OCI-LY3 (cell line): Measurements from ENCODE around the gene GDF9.

Experiments
- H2AFZ ChIP-seq: fragments of 200-600, 300-600 bp; shearing (Covaris generic); 2 replicates; pipeline ENCODE4 v1.6.0; 2014; ENCODE audit warnings: antibody characterized with exemption, low read depth, low read length
- H3K27ac ChIP-seq: fragments of 200-600, 300-600 bp; sonication (generic); 2 replicates; pipeline ENCODE4 v1.5.1; 2014; ENCODE audit warnings: mild to moderate bottlenecking, low read length, moderate library complexity, mixed read lengths
- H3K27me3 ChIP-seq: fragments of 200-600, 300-600 bp; sonication (generic); 2 replicates; pipeline ENCODE4 v1.6.1; 2014; ENCODE audit warnings: low read depth, low read length, mixed read lengths
- H3K36me3 ChIP-seq: fragments of 200-600, 300-600 bp; sonication (generic); replicated peaks from 2 replicates; pipeline ENCODE3; 2014; ENCODE audit warnings: low read depth, low read length, mixed read lengths
- H3K4me1 ChIP-seq: fragments of 300-600, 200-600 bp; sonication (generic); 2 replicates; pipeline ENCODE4 v1.6.1; 2014; ENCODE audit warnings: low read length, mixed read lengths
- H3K4me2 ChIP-seq: fragments of 200-600, 300-600 bp; sonication (generic); 2 replicates; pipeline ENCODE4 v1.6.1; 2014; ENCODE audit warnings: low read length, mixed read lengths
- H3K4me3 ChIP-seq: fragments of 300-600, 200-600 bp; sonication (generic); 2 replicates; pipeline ENCODE4 v1.5.1; 2014; ENCODE audit warnings: antibody characterized with exemption, mild to moderate bottlenecking, low read length, moderate library complexity
- H3K79me2 ChIP-seq: fragments of 300-600, 200-600 bp; shearing (Covaris generic); 2 replicates; pipeline ENCODE4 v1.6.1; 2014; ENCODE audit warnings: mild to moderate bottlenecking, low read length, mixed read lengths
- H3K9ac ChIP-seq: fragments of 300-600, 200-600 bp; shearing (Covaris generic); 2 replicates; pipeline ENCODE4 v1.6.0; 2014; ENCODE audit warnings: mild to moderate bottlenecking, low read length, moderate library complexity
- H3K9me3 ChIP-seq: fragments of 200-600, 300-600 bp; shearing (Covaris generic); 2 replicates; pipeline ENCODE4 v1.6.1; 2014; ENCODE audit warnings: low read length, mixed read lengths; ENCODE audit not compliant: insufficient read depth
- H4K20me1 ChIP-seq: fragments of 200-600, 300-600 bp; sonication (generic); 2 replicates; pipeline ENCODE4 v1.6.1; 2016; ENCODE audit warnings: low read length, mixed read lengths; ENCODE audit not compliant: insufficient read depth
- EZH2phosphoT487 ChIP-seq: fragments of 200-600 bp; shearing (Covaris generic); IDR thresholded peaks from 2 replicates; pipeline ENCODE4 v1.6.1; 2018; ENCODE audit warnings: antibody characterized with exemption, mixed run types, low read depth
- TF ChIP-seq, protein P1 (sequence below): fragments of 200-600, 300-600 bp; sonication (generic); IDR thresholded peaks from 2 replicates; pipeline ENCODE4 v1.5.1; 2014; ENCODE audit warnings: antibody characterized with exemption, low read length, low read depth

Gene GDF9

GRCh38 chr5:132896685-132897084 is 30.4 kb upstream of the GDF9 start:
- H3K36me3 ChIP-seq = peaks cover 23% of the 10 kb centered on the region
- no peak overlapping the region for H3K27ac ChIP-seq

GRCh38 chr5:132895719-132896305 is 29.5 kb upstream of the GDF9 start:
- Histone ChIP-seq H3K9me3 (no peaks in the 10 kb centered on the region), H3K4me3 (no peak overlapping the region), H3K4me1 (no peaks in the 10 kb centered on the region), H3K36me3 (peaks cover 23% of the 10 kb centered on the region), H3K4me2 (no peak overlapping the region), H4K20me1 (no peaks in the 10 kb centered on the region), H3K79me2 (no peaks in the 10 kb centered on the region), H3K27ac (no peak overlapping the region), H2AFZ (no peak overlapping the region), H3K27me3 (no peaks in the 10 kb centered on the region), H3K9ac (no peak overlapping the region)
- TF ChIP-seq, protein P1, sequence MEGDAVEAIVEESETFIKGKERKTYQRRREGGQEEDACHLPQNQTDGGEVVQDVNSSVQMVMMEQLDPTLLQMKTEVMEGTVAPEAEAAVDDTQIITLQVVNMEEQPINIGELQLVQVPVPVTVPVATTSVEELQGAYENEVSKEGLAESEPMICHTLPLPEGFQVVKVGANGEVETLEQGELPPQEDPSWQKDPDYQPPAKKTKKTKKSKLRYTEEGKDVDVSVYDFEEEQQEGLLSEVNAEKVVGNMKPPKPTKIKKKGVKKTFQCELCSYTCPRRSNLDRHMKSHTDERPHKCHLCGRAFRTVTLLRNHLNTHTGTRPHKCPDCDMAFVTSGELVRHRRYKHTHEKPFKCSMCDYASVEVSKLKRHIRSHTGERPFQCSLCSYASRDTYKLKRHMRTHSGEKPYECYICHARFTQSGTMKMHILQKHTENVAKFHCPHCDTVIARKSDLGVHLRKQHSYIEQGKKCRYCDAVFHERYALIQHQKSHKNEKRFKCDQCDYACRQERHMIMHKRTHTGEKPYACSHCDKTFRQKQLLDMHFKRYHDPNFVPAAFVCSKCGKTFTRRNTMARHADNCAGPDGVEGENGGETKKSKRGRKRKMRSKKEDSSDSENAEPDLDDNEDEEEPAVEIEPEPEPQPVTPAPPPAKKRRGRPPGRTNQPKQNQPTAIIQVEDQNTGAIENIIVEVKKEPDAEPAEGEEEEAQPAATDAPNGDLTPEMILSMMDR = no peak
- TF ChIP-seq EZH2phosphoT487 = no peak

More at GRCh38 chr5:132896685-132897084, 30.4 kb upstream of the GDF9 start:
- no peak overlapping the region for H2AFZ ChIP-seq
- no peaks in the 10 kb centered on the region for H3K27me3 ChIP-seq
- TF ChIP-seq, protein P1 = no peak
- no peak for TF ChIP-seq EZH2phosphoT487
- no peaks in the 10 kb centered on the region for H3K79me2 ChIP-seq
- H3K9me3 ChIP-seq = no peaks in the 10 kb centered on the region
- no peak overlapping the region for H3K9ac ChIP-seq
- H4K20me1 ChIP-seq = no peaks in the 10 kb centered on the region
- no peak overlapping the region for H3K4me2 ChIP-seq
- no peaks in the 10 kb centered on the region for H3K4me1 ChIP-seq
- no peak overlapping the region for H3K4me3 ChIP-seq

- no peak overlapping the region for H3K4me2 ChIP-seq
- TF ChIP-seq EZH2phosphoT487 = no peak
- TF ChIP-seq, protein P1 = no peak
- no peak overlapping the region for H2AFZ ChIP-seq
- no peak overlapping the region for H3K27ac ChIP-seq
- no peaks in the 10 kb centered on the region for H3K9me3 ChIP-seq
- no peaks in the 10 kb centered on the region for H3K27me3 ChIP-seq
- no peaks in the 10 kb centered on the region for H4K20me1 ChIP-seq
- H3K4me1 ChIP-seq = peaks cover 8% of the 10 kb centered on the region
- no peak overlapping the region for H3K4me3 ChIP-seq
- H3K36me3 ChIP-seq = peaks cover 25% of the 10 kb centered on the region
- H3K9ac ChIP-seq = no peak overlapping the region
- H3K79me2 ChIP-seq = no peaks in the 10 kb centered on the region
Measured at GRCh38 chr5:132890817-132891216, 24.5 kb upstream of the GDF9 start.

- H3K9ac ChIP-seq = no peak overlapping the region
- peaks cover 19% of the 10 kb centered on the region for H3K36me3 ChIP-seq
- TF ChIP-seq, protein P1 = no peak
- no peak for TF ChIP-seq EZH2phosphoT487
Measured at GRCh38 chr5:132889501-132889900, 23.2 kb upstream of the GDF9 start.

More at GRCh38 chr5:132889501-132889900, 23.2 kb upstream of the GDF9 start:
- Histone ChIP-seq H3K27ac (no peak overlapping the region), H3K79me2 (no peaks in the 10 kb centered on the region), H2AFZ (no peak overlapping the region), H3K9me3 (no peaks in the 10 kb centered on the region), H3K4me3 (no peak overlapping the region), H3K4me2 (no peak overlapping the region), H4K20me1 (no peaks in the 10 kb centered on the region), H3K4me1 (peaks cover 8% of the 10 kb centered on the region), H3K27me3 (no peaks in the 10 kb centered on the region)
